Smooth muscle cell (in vitro differentiated cells): ENCODE data around the gene SF3B4. TPM values are rescaled to one million over a fixed set of nuclear protein-coding genes. Genes with fewer than 3 reads are reported as not detected.
A peak's percentile ranks its signal among the peaks of the same experiment; 100 is the strongest.

Source experiments
- DNase-seq: peaks from one replicate; lab custom pipeline; 2025; ENCODE audit not compliant: unreplicated experiment; lab: John Stamatoyannopoulos, UW
- H2AFZ ChIP-seq: fragments of 200-600 bp; sonication (generic); 2 replicates; pipeline ENCODE4 v1.6.0; 2016; ENCODE audit warnings: antibody characterized with exemption, low read depth, mild to moderate bottlenecking
- H3F3A ChIP-seq: fragments of 200-600 bp; sonication (generic); 2 replicates; pipeline ENCODE4 v1.6.0; 2017; ENCODE audit warnings: antibody characterized with exemption, low read depth
- H3K27ac ChIP-seq: fragments of 200-600 bp; sonication (generic); 2 replicates; pipeline ENCODE4 v1.5.1; 2016; ENCODE audit warnings: low read depth, mild to moderate bottlenecking
- H3K27me3 ChIP-seq: fragments of 200-600 bp; sonication (generic); 2 replicates; pipeline ENCODE4 v1.6.1; 2016; ENCODE audit warnings: low read depth, mild to moderate bottlenecking
- H3K36me3 ChIP-seq: fragments of 200-600 bp; sonication (generic); 2 replicates; pipeline ENCODE4 v1.5.1; 2016; ENCODE audit warnings: low read depth
- H3K4me1 ChIP-seq: fragments of 200-600 bp; sonication (generic); 2 replicates; pipeline ENCODE4 v1.5.1; 2016; ENCODE audit warnings: low read depth
- H3K4me2 ChIP-seq: fragments of 200-600 bp; sonication (generic); 2 replicates; pipeline ENCODE4 v1.6.0; 2016; ENCODE audit warnings: mild to moderate bottlenecking
- H3K4me3 ChIP-seq: fragments of 200-600 bp; sonication (generic); 2 replicates; pipeline ENCODE4 v1.5.1; 2016; ENCODE audit warnings: mild to moderate bottlenecking
- H3K79me2 ChIP-seq: fragments of 200-600 bp; sonication (generic); 2 replicates; pipeline ENCODE4 v1.6.0; 2016; ENCODE audit warnings: low read depth, mild to moderate bottlenecking
- H3K9ac ChIP-seq: fragments of 200-600 bp; sonication (generic); 2 replicates; pipeline ENCODE4 v1.6.0; 2016; ENCODE audit warnings: low read depth
- H3K9me3 ChIP-seq: fragments of 200-600 bp; sonication (generic); replicated peaks from 2 replicates; pipeline ENCODE4 v1.5.1; 2016; ENCODE audit warnings: low read depth
- H4K20me1 ChIP-seq: fragments of 200-600 bp; sonication (generic); 2 replicates; pipeline ENCODE4 v1.6.0; 2016; ENCODE audit warnings: low read depth
- CTCF ChIP-seq: fragments of 200-600 bp; sonication (generic); IDR thresholded peaks from 2 replicates; pipeline ENCODE4 v1.5.1; 2017; ENCODE audit warnings: borderline replicate concordance, mild to moderate bottlenecking, antibody characterized with exemption; ENCODE audit not compliant: insufficient read depth, poor library complexity, severe bottlenecking
- WGBS: methylation state at CpG from one replicate; pipeline ENCODE4 v1.1.7; 2016; ENCODE audit warnings: low lambda C conversion rate; 5-methylcytosine and 5-hydroxymethylcytosine counted together
- polyA plus RNA-seq: library from polyadenylated mRNA; unstranded; fragments of >200 nt; fragmentation: Nextera tagmentation; extraction: Ambion mirVana; gene quantifications from 2 replicates; pipeline ENCODE4 v1.2.1, GENCODE V29; 2016
- total RNA-seq: library from RNA; depleted of rRNA; stranded (reverse); fragments of >200 nt; gene quantifications from 2 replicates; pipeline ENCODE4 v1.2.3, GENCODE V29; 2014

SF3B4 gene
- total and polyA plus RNA-seq, 2 experiments from 2014 or later: 27.3 to 72.9 TPM

- TF ChIP-seq CTCF: no peak
- no peak for DNase-seq
- peaks cover 12% of the 10 kb centered on the region for H3K36me3 ChIP-seq
These were observed 39.4 kb upstream of the SF3B4 start for GRCh38 chr1:149967041-149967440.

GRCh38 chr1:149966405-149966804 lies 38.8 kb upstream of the SF3B4 start:
- no peaks in the 10 kb centered on the region for H3K9me3 ChIP-seq
- H3F3A ChIP-seq: peaks cover 11% of the 10 kb centered on the region
- H3K4me3 ChIP-seq: no peak overlapping the region
- H3K27ac ChIP-seq: no peak overlapping the region
- H3K4me1 ChIP-seq: no peaks in the 10 kb centered on the region
- H4K20me1 ChIP-seq: peaks cover 10% of the 10 kb centered on the region
- no peak overlapping the region for H3K9ac ChIP-seq
- WGBS: 97% methylated on average over 1 of the region's 1 CpG
- H3K79me2 ChIP-seq: no peaks in the 10 kb centered on the region
- H3K4me2 ChIP-seq: no peak overlapping the region
- H3K36me3 ChIP-seq: peaks cover 6% of the 10 kb centered on the region
- H3K27me3 ChIP-seq: no peaks in the 10 kb centered on the region
- H2AFZ ChIP-seq: no peak overlapping the region
- TF ChIP-seq CTCF: no peak
- no peak for DNase-seq

More at GRCh38 chr1:149967041-149967440, 39.4 kb upstream of the SF3B4 start:
- 89% methylated on average over 3 of the region's 3 CpGs for WGBS
- peaks cover 11% of the 10 kb centered on the region for H3F3A ChIP-seq
- peaks cover 7% of the 10 kb centered on the region for H4K20me1 ChIP-seq
- no peaks in the 10 kb centered on the region for H3K9me3 ChIP-seq
- H3K4me3 ChIP-seq: no peak overlapping the region
- H3K9ac ChIP-seq: no peak overlapping the region
- H3K27me3 ChIP-seq: no peaks in the 10 kb centered on the region
- no peaks in the 10 kb centered on the region for H3K79me2 ChIP-seq
- H3K4me1 ChIP-seq: no peaks in the 10 kb centered on the region
- no peak overlapping the region for H2AFZ ChIP-seq
- no peak overlapping the region for H3K4me2 ChIP-seq
- H3K27ac ChIP-seq: no peak overlapping the region

GRCh38 chr1:149965440-149965839 lies 37.8 kb upstream of the SF3B4 start:
- H3K9ac ChIP-seq: no peak overlapping the region
- no peak overlapping the region for H2AFZ ChIP-seq
- no peak overlapping the region for H3K27ac ChIP-seq
- DNase-seq: no peak
- H3K36me3 ChIP-seq: peaks cover 6% of the 10 kb centered on the region
- TF ChIP-seq CTCF: no peak
- H3K79me2 ChIP-seq: no peaks in the 10 kb centered on the region
- H3K4me1 ChIP-seq: no peaks in the 10 kb centered on the region
- H3K4me2 ChIP-seq: no peak overlapping the region
- WGBS: 92% methylated on average over 3 of the region's 3 CpGs
- H3K4me3 ChIP-seq: no peak overlapping the region
- H4K20me1 ChIP-seq: peaks cover 11% of the 10 kb centered on the region
- no peaks in the 10 kb centered on the region for H3K27me3 ChIP-seq
- H3K9me3 ChIP-seq: no peaks in the 10 kb centered on the region
- peaks cover 11% of the 10 kb centered on the region for H3F3A ChIP-seq

GRCh38 chr1:149963358-149963757 lies 35.8 kb upstream of the SF3B4 start:
- Histone ChIP-seq H3K79me2 (no peaks in the 10 kb centered on the region), H3K4me1 (no peaks in the 10 kb centered on the region), H3K27me3 (no peaks in the 10 kb centered on the region), H4K20me1 (peaks cover 10% of the 10 kb centered on the region), H3K9ac (no peak overlapping the region), H3K27ac (peak overlapping the region; percentile 42), H3K4me3 (no peak overlapping the region), H3F3A (peaks cover 11% of the 10 kb centered on the region), H3K4me2 (no peak overlapping the region), H2AFZ (no peak overlapping the region), H3K9me3 (no peaks in the 10 kb centered on the region), H3K36me3 (peaks cover 12% of the 10 kb centered on the region)
- no peak for TF ChIP-seq CTCF
- no peak for DNase-seq
- WGBS: 77% methylated on average over 3 of the region's 3 CpGs
